Spleen (tissue), 7 donors: ENCODE measurements around the gene CHST8.

ENCODE experiments used
- CTCF ChIP-seq, 11 experiments: fragments of 200-600 bp in 7 of 11; fragments of 450-650 bp in 4 of 11; sonication (generic) in 4 of 11; IDR thresholded peaks in 8 of 11; conservative IDR thresholded peaks in 3 of 11; 1 replicate in 7 of 11; 2 replicates in 4 of 11; pipeline versions ENCODE4 v1.4.0 to v1.8.0; 2016 to 2021; ENCODE audit warnings: antibody characterized with exemption in 11 of 11, inconsistent platforms in 4 of 11, mild to moderate bottlenecking in 1 of 11
- POLR2A ChIP-seq, 3 donors: fragments of 450-650 bp; IDR thresholded peaks; one replicate each; pipeline ENCODE4 v1.5.1; 2017; ENCODE audit warnings: antibody characterized with exemption in 3 of 3, mild to moderate bottlenecking in 1 of 3
- POLR2AphosphoS5 ChIP-seq, 3 donors: sonication (generic); formaldehyde crosslinking; IDR thresholded peaks; one replicate each; pipeline ENCODE4 v1.5.1; 2017; ENCODE audit warnings: antibody characterized with exemption in 3 of 3
- donor health status: DM: no; HTN: no; CAD: no; lungs with moderate emphysema.
- donor health status: DM: no; HTN: no; CAD: no.
- donor health status: DM: no; HTN: no; CAD: no.

- TF ChIP-seq CTCF (IDR thresholded peaks at IDR 0.05 in 8 of 11, conservative IDR thresholded peaks at IDR 0.05 in 3 of 11) = no peak
- no peak for TF ChIP-seq POLR2A (IDR thresholded peaks at IDR 0.05)
- TF ChIP-seq POLR2AphosphoS5 (IDR thresholded peaks at IDR 0.05) = no peak
Measured at GRCh38 chr19:33662391-33663092, 40.8 kb downstream of the CHST8 start.
